HL-60 (cell line): ENCODE data around the gene CASP8AP2.

Experiments used
- POLR2AphosphoS5 ChIP-seq: IDR thresholded peaks from 2 replicates; pipeline ENCODE4 v1.6.1; 2012; ENCODE audit warnings: low read depth
- REST ChIP-seq: IDR thresholded peaks from 2 replicates; pipeline ENCODE4 v1.6.1; 2012; ENCODE audit warnings: low read depth; ENCODE audit not compliant: insufficient replicate concordance
- TF ChIP-seq, protein P1 (sequence below): IDR thresholded peaks from one replicate; pipeline ENCODE4 v1.5.1; 2011; ENCODE audit warnings: low read length, control low read depth, inconsistent platforms; ENCODE audit not compliant: insufficient read depth

DNA sequence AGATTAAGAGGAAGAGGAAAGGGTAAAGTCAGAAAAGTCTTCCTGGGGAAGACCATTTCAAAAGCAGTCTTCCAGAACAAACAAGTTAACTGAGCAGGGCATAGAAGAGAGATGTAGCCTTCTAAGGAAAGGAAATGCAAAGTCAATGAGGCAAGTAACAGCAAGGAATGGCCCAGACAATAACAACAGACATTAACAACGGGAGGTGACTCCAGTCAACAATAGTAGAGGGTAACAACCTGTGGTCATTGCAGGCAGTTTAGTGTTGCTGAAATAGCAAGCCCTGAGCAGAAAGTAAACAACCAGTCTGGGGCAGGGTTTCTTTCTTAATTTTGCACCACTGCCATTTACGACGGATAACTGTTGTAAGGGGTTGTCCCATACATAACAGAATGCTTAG is 12.2 kb upstream of the CASP8AP2 start:
- TF ChIP-seq, protein P1, sequence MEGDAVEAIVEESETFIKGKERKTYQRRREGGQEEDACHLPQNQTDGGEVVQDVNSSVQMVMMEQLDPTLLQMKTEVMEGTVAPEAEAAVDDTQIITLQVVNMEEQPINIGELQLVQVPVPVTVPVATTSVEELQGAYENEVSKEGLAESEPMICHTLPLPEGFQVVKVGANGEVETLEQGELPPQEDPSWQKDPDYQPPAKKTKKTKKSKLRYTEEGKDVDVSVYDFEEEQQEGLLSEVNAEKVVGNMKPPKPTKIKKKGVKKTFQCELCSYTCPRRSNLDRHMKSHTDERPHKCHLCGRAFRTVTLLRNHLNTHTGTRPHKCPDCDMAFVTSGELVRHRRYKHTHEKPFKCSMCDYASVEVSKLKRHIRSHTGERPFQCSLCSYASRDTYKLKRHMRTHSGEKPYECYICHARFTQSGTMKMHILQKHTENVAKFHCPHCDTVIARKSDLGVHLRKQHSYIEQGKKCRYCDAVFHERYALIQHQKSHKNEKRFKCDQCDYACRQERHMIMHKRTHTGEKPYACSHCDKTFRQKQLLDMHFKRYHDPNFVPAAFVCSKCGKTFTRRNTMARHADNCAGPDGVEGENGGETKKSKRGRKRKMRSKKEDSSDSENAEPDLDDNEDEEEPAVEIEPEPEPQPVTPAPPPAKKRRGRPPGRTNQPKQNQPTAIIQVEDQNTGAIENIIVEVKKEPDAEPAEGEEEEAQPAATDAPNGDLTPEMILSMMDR, result no peak
- no peak for TF ChIP-seq POLR2AphosphoS5
- no peak for TF ChIP-seq REST
